ENCODE data around the gene SLC18B1.

The SLC18B1 gene

DNA sequence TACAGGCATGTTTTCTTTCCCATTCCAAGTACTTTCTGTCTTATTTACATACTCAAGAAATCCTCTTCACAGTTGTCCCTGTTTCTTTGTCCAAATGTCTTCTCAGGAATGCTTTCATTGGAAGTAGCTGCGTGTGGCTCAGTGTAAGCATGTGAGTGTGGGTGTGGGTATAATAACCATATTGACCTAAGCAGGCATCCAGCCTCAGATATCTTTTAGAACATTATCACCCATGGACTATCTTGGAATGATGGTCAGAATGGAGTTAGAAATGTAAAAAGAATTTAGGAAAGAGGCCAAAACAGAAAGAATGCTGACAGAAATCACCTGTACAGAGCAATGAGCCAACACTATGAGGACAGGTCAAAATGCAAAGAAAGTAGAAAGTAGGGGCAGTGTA is 57.2 kb downstream of the SLC18B1 start:
- no peak for DNase-seq (ENCODE audit: low read depth)

DNA sequence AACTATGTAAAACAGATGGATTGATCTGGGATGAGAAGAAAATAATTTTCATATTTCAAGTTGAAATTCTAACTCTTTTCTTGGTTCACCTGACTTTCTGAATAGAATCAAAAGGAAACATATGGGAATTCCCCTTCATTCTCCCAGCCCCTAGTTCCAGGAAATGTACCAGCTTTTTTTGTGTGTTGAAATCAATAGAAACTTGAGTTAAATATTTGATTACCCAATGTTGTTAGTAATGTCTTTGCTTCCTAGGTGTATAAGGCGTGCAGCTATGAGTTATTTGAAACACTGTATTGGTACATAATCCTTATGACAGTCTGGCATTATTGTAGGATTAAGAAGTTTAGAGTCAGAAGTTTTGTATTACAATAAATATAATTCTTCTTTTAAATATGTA is 62.2 kb downstream of the SLC18B1 start:
- no peak for DNase-seq (ENCODE audit: low read depth)

DNA sequence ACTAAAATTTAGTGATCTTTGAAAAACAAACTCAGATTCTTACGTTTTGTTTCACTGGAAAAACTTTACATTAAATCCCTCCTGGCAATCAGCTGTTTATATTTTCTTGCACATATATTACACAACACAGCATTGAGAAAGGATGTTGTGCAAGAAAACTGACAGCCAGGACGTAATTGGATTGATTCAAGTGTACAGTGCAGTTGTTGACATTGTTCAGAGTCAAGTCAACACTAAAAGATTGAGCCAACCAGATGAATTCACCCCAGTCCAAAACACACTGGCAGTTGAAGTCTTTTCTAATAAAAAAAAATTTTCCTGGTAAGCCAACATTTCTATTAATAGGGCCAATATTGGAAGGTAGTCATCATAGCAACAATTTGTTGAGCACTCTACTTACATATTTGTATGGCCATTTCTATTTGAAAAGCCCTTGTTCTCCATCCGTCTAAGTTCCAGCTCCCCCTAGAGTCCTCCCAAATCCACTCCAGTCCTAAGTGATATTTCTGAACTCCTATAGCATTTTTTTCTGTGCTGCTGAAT is 63.7 kb downstream of the SLC18B1 start:
- peak; percentile 8 for DNase-seq (ENCODE audit: low read depth)

DNA sequence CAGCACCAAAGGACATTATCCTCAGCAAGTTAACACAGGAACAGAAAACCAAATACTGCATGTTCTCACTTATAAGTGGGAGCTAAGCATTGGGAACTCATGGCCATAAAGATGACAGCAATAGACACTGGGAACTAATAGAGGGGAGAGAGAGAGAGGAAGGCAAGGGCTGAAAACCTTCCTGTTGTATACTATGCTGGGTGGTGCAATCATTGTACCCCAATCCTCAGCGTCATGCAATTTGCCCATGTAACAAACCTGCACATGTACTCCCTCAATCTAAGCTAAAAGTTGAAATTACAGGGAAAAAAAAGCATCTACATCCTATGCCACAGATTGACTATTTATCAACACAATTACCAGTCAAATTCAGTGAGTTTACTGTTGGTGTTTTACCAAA is 64.6 kb downstream of the SLC18B1 start:
- no peak for DNase-seq (ENCODE audit: low read depth)

DNA sequence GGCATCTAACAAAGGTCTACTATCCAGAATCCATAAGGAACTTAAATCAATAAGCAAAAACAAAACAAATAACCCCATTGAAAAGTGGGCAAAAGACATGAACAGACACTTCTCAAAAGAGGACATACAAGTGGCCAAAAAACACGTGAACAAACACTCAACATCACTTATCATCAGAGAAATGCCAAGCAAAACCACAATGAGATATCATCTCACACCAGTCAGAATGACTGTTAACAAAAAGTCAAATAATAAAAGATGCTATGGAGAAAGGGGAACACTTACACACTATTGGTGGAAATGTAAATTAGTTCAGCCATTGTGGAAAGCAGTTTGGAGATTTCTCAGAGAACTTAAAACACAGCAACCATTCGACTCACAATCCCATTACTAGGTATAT is 65.2 kb downstream of the SLC18B1 start:
- no peak for DNase-seq (ENCODE audit: low read depth)

DNA sequence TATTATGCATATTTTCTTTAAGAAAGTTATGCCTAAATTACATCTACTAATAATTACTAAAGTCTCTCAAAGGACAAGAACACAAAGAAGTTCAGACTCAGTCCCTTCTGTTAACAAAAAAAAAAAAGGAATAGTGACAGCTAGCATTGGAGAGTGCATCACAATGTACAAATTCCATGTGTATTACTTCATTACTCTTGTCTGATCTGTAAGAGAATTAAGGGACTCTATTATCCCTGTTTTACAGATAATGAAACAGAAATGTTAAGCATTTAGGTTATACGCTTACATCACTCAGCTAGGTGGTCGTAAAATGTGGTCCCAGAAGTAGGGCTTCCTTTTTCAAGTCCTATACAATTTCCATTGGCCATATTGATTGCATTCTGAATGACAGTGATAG is 67.4 kb downstream of the SLC18B1 start:
- no peak for DNase-seq (ENCODE audit: low read depth)

DNA sequence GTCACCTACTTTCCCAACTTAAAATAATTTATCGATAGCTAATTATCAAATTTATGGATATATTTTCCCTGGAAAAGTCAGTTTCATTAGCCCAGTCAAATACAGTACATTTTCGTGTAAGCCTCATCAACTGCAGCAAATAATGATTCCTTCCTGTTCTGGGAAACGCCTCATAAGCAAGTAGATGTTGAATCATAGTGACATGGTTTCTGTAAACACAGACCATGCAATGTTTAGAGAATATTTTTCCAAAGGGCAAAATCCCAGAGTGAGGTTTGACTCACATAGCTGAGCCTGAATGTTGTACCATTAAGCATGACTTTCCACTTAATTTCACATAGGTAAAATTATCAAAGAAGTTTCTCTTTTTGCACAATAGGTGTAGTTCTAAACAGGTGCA is 67.9 kb downstream of the SLC18B1 start:
- DNase-seq (ENCODE audit: low read depth) = no peak

DNA sequence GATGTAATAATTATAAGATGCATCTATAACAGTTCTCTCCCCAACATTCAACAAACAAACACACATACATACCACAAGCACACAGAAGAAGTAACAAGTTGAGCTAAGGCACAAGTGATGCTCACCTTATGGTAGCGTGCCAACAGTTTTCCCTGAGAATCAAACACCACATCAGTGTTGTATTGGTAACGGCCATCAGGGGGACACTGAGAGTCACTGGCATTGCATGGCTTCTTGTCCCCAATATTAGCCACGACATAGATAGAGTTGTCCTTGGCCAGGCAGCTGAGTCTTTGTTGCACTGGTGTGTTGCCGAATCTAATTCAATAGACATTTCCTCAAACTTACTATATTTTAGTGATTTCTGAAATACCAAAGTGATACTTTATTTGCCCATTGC is 69.8 kb downstream of the SLC18B1 start:
- no peak for DNase-seq (ENCODE audit: low read depth)

DNA sequence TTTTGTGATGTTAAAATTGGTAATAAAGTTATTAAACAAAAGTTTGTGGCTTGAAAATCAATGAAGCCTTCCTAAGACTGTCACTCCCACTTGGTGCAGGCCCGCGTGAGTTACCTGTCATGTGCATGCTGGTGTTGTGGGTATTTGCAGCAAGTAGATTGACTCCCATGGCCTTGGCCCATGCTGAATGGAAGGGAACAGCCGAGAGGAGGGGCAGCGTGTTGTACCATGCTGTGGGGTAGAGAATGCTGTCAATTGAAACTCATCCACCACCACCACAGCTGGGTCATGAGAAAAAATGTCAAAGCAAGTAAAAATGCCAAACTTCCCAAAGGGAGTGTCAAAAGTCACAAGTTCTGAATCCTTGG is 71.8 kb downstream of the SLC18B1 start:
- no peak for DNase-seq (ENCODE audit: low read depth)

DNA sequence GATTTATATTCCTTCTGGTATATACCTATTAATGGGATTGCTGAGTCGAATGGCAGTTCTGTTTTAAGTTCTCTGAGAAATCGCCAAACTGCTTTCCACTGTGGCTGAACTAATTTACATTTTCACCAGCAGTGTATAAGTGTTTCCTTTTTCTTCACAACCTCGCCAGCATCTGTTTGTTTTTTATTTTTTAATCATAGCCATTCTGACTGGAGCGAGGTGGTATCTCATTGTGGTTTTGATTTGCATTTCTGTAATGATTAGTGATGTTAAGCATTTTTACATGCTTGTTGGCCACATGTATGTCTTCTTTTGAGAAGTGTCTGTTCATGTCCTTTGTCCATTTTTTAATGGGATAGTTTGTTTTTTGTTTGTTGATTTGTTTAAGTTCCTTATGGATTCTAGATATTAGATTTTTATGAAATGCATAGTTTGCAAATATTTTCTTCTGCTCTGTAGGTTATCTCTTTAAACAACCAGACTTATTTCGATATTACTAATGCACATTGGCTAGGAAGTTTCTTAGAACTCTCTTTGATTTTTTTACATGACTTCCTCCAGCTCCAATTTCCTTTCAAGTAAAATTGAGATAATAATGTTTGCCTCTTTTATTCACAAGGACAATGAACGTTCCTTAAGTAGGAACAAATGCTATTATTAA is 72.4 kb downstream of the SLC18B1 start:
- DNase-seq (ENCODE audit: low read depth) = no peak

DNA sequence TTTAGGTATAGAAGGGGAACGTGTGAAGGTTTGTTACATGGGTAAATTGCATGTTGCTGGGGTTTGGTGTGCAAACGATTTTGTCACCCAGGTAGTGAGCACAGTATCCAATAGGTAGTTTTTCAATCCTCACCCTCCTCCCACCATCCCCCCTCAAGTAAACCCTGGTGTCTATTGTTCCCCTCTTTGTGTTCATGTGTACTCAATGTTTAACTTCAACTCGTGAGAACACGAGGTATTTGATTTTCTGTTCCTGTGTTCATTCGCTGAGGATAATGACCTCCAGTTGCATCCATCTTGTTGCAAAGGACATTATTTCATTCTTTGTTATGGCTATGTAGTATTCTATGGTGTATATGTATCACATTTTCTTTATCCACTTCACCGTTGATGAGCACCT is 73.0 kb downstream of the SLC18B1 start:
- no peak for DNase-seq (ENCODE audit: low read depth)

DNA sequence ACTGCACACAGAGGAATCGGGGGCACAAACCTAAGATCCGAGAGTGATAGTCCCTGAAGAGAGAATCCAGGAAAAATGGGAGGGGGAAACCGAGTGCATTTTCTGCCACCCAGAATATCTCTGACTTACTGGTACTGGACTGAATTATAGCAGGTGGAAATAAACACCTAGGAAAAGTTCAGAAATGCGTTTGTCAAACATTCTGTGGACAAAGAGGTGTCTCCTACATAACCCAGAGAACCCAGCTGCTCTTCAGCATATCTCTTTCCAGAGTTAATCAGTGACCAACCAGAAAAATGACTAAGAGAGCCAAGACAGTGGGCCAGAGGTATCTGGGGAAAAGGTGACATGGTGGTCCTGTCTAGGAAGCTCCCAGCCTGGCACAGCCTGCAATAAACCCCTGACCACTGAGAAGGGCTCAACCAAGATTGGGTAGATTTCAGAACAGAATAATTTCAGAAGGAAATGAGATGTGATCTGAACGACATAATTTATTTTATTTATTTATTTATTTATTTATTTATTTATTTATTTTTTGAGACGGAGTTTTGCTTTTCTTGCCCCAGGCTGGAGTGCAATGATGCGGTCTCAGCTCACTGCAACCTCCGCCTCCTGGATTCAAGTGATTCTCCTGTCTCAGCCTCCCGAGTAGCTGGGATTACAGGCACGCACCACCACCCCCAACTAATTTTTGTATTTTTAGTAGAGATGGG is 78.5 kb downstream of the SLC18B1 start:
- DNase-seq (ENCODE audit: low read depth) = no peak

All from GM04503 (cell line).